IgD-negative memory B cell (primary cell): ENCODE measurements around the gene MRLN. TPM values are rescaled to one million over a fixed set of nuclear protein-coding genes. Genes with fewer than 3 reads are reported as not detected.
A peak's percentile ranks its signal among the peaks of the same experiment; 100 is the strongest.
"Not testable (repeated sequence)": the region's sequence is repeated elsewhere in the genome, so short reads cannot be mapped to it uniquely, and the experiment has no call there.

Experiments used
- H3K27ac Mint-ChIP-seq, 3 donors: one replicate each; pipeline ENCODE4 v1.8.0; 2020 to 2022; ENCODE audit warnings: mild to moderate bottlenecking in 3 of 3, mixed read lengths in 3 of 3, moderate library complexity in 1 of 3
- H3K27me3 Mint-ChIP-seq: one replicate; pipeline ENCODE4 v1.8.0; 2021; ENCODE audit warnings: mixed read lengths
- H3K36me3 Mint-ChIP-seq: one replicate; pipeline ENCODE4 v1.8.0; 2020; ENCODE audit warnings: mild to moderate bottlenecking, mixed read lengths
- H3K4me1 Mint-ChIP-seq, 3 donors: one replicate each; pipeline ENCODE4 v1.8.0; 2020 to 2022; ENCODE audit warnings: mixed read lengths in 3 of 3, mild to moderate bottlenecking in 1 of 3
- H3K4me3 Mint-ChIP-seq, 4 donors: one replicate each; pipeline ENCODE4 v1.8.0; 2020 to 2022; ENCODE audit warnings: mild to moderate bottlenecking in 4 of 4, mixed read lengths in 4 of 4, moderate library complexity in 3 of 4
- H3K9me3 Mint-ChIP-seq, 3 donors: one replicate each; pipeline ENCODE4 v1.8.0; 2020 to 2021; ENCODE audit warnings: mixed read lengths in 3 of 3, mild to moderate bottlenecking in 1 of 3
- polyA plus RNA-seq: library from polyadenylated mRNA; unstranded; fragments of 300-500 nt; fragmentation: Illumina TruSeq; gene quantifications from one replicate; pipeline ENCODE4 v1.2.3, GENCODE V29; 2021

MRLN gene
- not detected for polyA plus RNA-seq

- Mint-ChIP-seq H3K9me3 (no peaks in the 10 kb centered on the region), H3K4me1 (no peaks in the 10 kb centered on the region), H3K27ac (no peak within 1 kb of the TSS), H3K27me3 (peaks cover 4% of the 10 kb centered on the region), H3K4me3 (no peak within 1 kb of the TSS), H3K36me3 (no peaks in the 10 kb centered on the region)
These were observed at the start of gene MRLN for GRCh38 chr10:59753267-59753666. MRLN (minus strand) TSS chr10:59753455.

- Mint-ChIP-seq H3K4me3 (no peak overlapping the region), H3K9me3 (no peaks in the 10 kb centered on the region), H3K36me3 (peaks cover 20% of the 10 kb centered on the region), H3K4me1 (peaks cover 0 to 14% (median 4%) of the 10 kb centered on the region in 3 donors), H3K27ac (no peak overlapping the region), H3K27me3 (no peaks in the 10 kb centered on the region)
These were observed 47.9 kb upstream of the MRLN start for GRCh38 chr10:59801171-59801570.

DNA sequence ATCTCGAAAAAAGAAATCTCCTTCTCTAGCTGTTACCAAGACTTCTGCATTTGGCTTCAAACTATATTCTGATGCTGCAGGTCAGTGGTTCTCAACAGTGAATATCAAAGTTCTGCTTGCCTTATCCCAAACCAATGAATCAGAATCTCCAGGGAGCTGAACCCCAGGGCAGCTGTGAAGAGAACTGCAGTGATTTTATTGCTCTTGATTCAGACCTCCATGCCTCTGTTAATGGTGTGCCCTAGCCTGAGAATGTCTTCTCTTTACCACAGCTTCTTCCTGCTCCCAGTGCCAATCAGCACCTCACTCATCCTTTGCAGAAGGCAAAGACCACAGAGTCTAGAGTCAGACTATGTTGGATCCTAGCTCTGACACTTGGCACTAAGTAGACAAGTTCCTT lies 46.2 kb upstream of the MRLN start:
- Mint-ChIP-seq H3K4me1 (peaks cover 0 to 8% (median 4%) of the 10 kb centered on the region in 3 donors), H3K27me3 (no peaks in the 10 kb centered on the region), H3K4me3 (peak overlapping the region in 1 of 4 donors; percentile 18), H3K27ac (peak overlapping the region in 1 of 3 donors; percentile 86), H3K36me3 (peaks cover 20% of the 10 kb centered on the region), H3K9me3 (no peaks in the 10 kb centered on the region)

DNA sequence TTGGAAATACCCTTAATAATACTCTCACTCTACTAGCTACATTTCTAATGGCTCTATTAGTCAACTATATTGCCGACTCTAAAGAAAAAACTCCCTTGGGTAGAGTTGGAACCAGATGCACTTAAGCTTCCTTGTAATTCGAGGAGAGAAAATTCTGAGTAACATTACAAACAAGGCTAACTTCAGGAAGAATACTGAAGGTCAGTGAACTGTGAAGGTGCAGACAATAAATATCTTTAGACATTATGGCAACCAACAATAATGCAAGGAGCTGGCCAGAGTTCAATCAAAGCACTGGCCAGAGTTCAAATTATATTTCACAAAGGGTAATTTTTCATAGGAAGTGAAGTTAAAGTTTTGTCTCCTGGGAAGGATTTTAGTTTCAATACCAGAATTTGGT lies 40.7 kb upstream of the MRLN start:
- Mint-ChIP-seq H3K4me3 (no peak overlapping the region), H3K9me3 (no peaks in the 10 kb centered on the region), H3K27me3 (no peaks in the 10 kb centered on the region), H3K36me3 (peaks cover 18% of the 10 kb centered on the region), H3K27ac (no peak overlapping the region), H3K4me1 (peaks cover 0 to 1% (median 0%) of the 10 kb centered on the region in 3 donors)

DNA sequence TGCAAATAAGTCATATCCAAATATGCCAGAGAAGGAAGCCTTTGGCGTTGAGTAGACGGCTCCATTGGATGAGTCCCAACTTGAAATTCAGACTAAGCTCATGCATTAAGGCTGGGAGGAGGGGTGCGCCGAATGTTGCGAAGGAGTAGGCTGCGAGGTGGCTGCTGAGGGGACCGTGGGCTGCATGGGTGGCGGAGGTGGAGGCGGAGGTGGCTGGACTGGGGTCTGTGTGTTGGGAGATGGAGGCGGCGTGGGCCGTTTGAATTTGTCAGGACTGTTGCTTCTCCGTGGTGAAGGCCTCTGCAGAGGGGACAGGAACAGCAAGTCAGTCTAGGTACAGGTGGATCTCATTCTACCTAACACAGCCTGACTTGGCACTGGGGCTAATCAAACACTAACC lies 39.6 kb upstream of the MRLN start:
- H3K9me3 Mint-ChIP-seq: no peaks in the 10 kb centered on the region
- peak overlapping the region in 1 of 3 donors; percentile 47 for H3K27ac Mint-ChIP-seq
- peaks cover 15% of the 10 kb centered on the region for H3K36me3 Mint-ChIP-seq
- H3K4me1 Mint-ChIP-seq: peaks cover 0 to 1% (median 0%) of the 10 kb centered on the region in 3 donors
- H3K4me3 Mint-ChIP-seq: no peak overlapping the region
- H3K27me3 Mint-ChIP-seq: no peaks in the 10 kb centered on the region

- Mint-ChIP-seq H3K27ac (no peak overlapping the region), H3K36me3 (peaks cover 11% of the 10 kb centered on the region), H3K27me3 (no peaks in the 10 kb centered on the region), H3K9me3 (no peaks in the 10 kb centered on the region), H3K4me1 (peaks cover 0 to 1% (median 0%) of the 10 kb centered on the region in 3 donors), H3K4me3 (no peak overlapping the region)
These were observed 38.3 kb upstream of the MRLN start for GRCh38 chr10:59791601-59792000.

GRCh38 chr10:59790080-59790479 lies 36.8 kb upstream of the MRLN start:
- not testable (repeated sequence) for H3K4me3 Mint-ChIP-seq, H3K36me3 Mint-ChIP-seq, H3K4me1 Mint-ChIP-seq, H3K27ac Mint-ChIP-seq, H3K9me3 Mint-ChIP-seq, H3K27me3 Mint-ChIP-seq

- not testable (repeated sequence) for H3K36me3 Mint-ChIP-seq, H3K9me3 Mint-ChIP-seq, H3K4me1 Mint-ChIP-seq, H3K27ac Mint-ChIP-seq, H3K4me3 Mint-ChIP-seq, H3K27me3 Mint-ChIP-seq
These were observed 35.7 kb upstream of the MRLN start for GRCh38 chr10:59788914-59789313.

GRCh38 chr10:59787032-59787431 lies 33.8 kb upstream of the MRLN start:
- H3K4me1 Mint-ChIP-seq, H3K4me3 Mint-ChIP-seq, H3K9me3 Mint-ChIP-seq, H3K36me3 Mint-ChIP-seq, H3K27ac Mint-ChIP-seq, H3K27me3 Mint-ChIP-seq: not testable (repeated sequence)

- H3K36me3 Mint-ChIP-seq, H3K4me3 Mint-ChIP-seq, H3K9me3 Mint-ChIP-seq, H3K27ac Mint-ChIP-seq, H3K27me3 Mint-ChIP-seq, H3K4me1 Mint-ChIP-seq: not testable (repeated sequence)
These were observed 32.2 kb upstream of the MRLN start for GRCh38 chr10:59785476-59785875.

- peaks cover 3% of the 10 kb centered on the region for H3K36me3 Mint-ChIP-seq
- peaks cover 3 to 11% (median 5%) of the 10 kb centered on the region in 3 donors for H3K9me3 Mint-ChIP-seq
- H3K27me3 Mint-ChIP-seq: no peaks in the 10 kb centered on the region
- H3K4me1 Mint-ChIP-seq: peaks cover 0 to 2% (median 0%) of the 10 kb centered on the region in 3 donors
- H3K4me3 Mint-ChIP-seq: no peak overlapping the region
- H3K27ac Mint-ChIP-seq: no peak overlapping the region
These were observed 28.3 kb upstream of the MRLN start for GRCh38 chr10:59781511-59781910.

GRCh38 chr10:59779756-59780533 lies 26.7 kb upstream of the MRLN start:
- Mint-ChIP-seq H3K9me3 (peaks cover 3 to 13% (median 6%) of the 10 kb centered on the region in 3 donors), H3K27ac (no peak overlapping the region), H3K27me3 (no peaks in the 10 kb centered on the region), H3K4me1 (peaks cover 0 to 2% (median 0%) of the 10 kb centered on the region in 3 donors), H3K36me3 (no peaks in the 10 kb centered on the region), H3K4me3 (no peak overlapping the region)

DNA sequence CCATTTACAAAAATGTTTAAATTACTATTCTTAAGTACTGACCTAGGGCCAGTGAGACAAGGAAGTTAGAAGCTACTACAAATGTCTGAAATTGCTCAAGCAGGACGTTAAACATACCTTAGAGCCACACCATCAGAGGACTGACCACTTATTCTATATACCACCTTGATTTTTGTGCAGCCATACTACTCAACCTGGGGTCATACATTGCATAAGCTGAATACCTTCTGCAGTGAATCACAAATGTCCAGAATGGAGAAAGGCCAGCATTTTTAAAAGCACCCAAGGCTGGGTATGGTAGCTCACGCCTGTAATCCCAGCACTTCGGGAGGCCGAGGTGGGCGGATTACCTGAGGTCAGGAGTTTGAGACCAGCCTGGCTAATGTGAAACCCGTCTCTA lies 21.2 kb upstream of the MRLN start:
- Mint-ChIP-seq H3K36me3 (peaks cover under 1% of the 10 kb centered on the region), H3K27me3 (no peaks in the 10 kb centered on the region), H3K4me3 (no peak overlapping the region), H3K4me1 (peaks cover 0 to 2% (median 0%) of the 10 kb centered on the region in 3 donors), H3K9me3 (peaks cover 6 to 19% (median 6%) of the 10 kb centered on the region in 3 donors), H3K27ac (no peak overlapping the region)

DNA sequence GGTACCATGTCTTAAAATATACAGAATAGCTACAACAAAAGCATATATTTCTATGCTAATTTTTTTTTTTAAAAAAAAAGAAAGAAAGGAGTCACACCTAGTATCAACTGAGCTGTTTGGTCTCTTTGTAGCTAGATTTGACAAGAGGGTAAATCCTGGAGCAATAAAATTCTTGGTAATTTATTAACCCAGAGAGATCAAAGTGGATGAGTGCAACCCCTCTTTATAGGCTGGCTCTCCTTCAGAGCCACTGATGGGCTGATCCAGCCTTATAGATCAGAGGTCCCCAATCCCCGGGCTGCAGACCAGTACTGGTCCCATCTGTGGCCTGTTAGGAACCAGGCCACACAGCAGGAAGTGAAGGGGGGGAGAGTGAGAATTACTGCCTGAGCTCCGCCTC lies 19.8 kb upstream of the MRLN start:
- no peak overlapping the region for H3K4me3 Mint-ChIP-seq

DNA sequence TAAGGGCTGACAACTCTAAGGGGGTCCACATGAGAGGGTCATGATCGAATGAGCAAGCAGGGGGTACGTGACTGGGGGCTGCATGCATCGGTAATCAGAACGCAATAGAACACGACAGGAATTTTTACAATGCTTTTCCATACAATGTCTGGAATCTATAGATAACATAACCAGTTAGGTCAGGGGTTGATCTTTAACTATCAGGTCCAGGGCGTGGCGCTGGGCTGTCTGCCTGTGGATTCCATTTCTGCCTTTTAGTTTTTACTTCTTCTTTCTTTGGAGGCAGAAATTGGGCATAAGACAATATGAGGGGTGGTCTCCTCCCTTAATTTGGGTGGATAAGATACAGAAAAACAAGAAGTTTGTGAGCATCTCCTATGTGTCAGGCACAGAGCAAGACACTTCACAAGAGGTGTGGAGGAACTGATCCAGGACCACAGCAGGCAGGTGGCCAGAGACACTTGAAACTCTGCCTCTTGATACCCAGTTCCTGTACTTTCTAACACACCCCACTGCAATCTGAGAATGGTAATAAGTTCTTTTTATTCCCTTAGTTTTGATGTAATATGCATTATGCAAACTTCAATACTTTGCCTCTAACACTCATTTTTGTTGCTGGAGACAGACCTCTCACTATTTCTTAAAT lies 18.0 kb upstream of the MRLN start:
- Mint-ChIP-seq H3K4me3 (no peak overlapping the region), H3K4me1 (peaks cover 0 to 2% (median 0%) of the 10 kb centered on the region in 3 donors), H3K36me3 (peaks cover 4% of the 10 kb centered on the region), H3K27ac (peak overlapping the region in 1 of 3 donors; percentile 35), H3K9me3 (peaks cover 0 to 6% (median 3%) of the 10 kb centered on the region in 3 donors), H3K27me3 (no peaks in the 10 kb centered on the region)

More for the DNA sequence above, 19.8 kb upstream of the MRLN start:
- no peak overlapping the region for H3K27ac Mint-ChIP-seq
- H3K9me3 Mint-ChIP-seq: peaks cover 5 to 19% (median 6%) of the 10 kb centered on the region in 3 donors
- peaks cover 0 to 2% (median 0%) of the 10 kb centered on the region in 3 donors for H3K4me1 Mint-ChIP-seq
- H3K36me3 Mint-ChIP-seq: peaks cover 3% of the 10 kb centered on the region
- no peaks in the 10 kb centered on the region for H3K27me3 Mint-ChIP-seq

GRCh38 chr10:59770689-59771088 lies 17.4 kb upstream of the MRLN start:
- H3K4me1 Mint-ChIP-seq: peaks cover 0 to 2% (median 0%) of the 10 kb centered on the region in 3 donors

More at GRCh38 chr10:59770689-59771088, 17.4 kb upstream of the MRLN start:
- Mint-ChIP-seq H3K36me3 (peaks cover 4% of the 10 kb centered on the region), H3K9me3 (peaks cover 0 to 6% (median 3%) of the 10 kb centered on the region in 3 donors), H3K27me3 (no peaks in the 10 kb centered on the region), H3K27ac (peak overlapping the region in 1 of 3 donors; percentile 35), H3K4me3 (no peak overlapping the region)
